NT2/D1 (cell line): ENCODE data around the gene XPC.
"Not testable (repeated sequence)": the region's sequence is repeated elsewhere in the genome, so short reads cannot be mapped to it uniquely, and the experiment has no call there.

ENCODE experiments used
- DNase-seq: peaks from one replicate; pipeline ENCODE4 v3.0.0-alpha.2; 2011; ENCODE audit warnings: low read depth, low spot score
- H3K27me3 ChIP-seq: 2 replicates; pipeline ENCODE4 v1.6.0; 2011; ENCODE audit warnings: mild to moderate bottlenecking; ENCODE audit not compliant: insufficient read length, insufficient read depth
- H3K36me3 ChIP-seq: 2 replicates; pipeline ENCODE4 v1.6.1; 2011; ENCODE audit warnings: mild to moderate bottlenecking, low read length, mixed read lengths; ENCODE audit not compliant: insufficient read depth, insufficient read length
- H3K4me1 ChIP-seq: 2 replicates; pipeline ENCODE4 v1.5.1; 2011; ENCODE audit not compliant: insufficient read depth, insufficient read length
- H3K4me3 ChIP-seq: 2 replicates; pipeline ENCODE4 v1.5.1; 2011; ENCODE audit warnings: low read depth; ENCODE audit not compliant: insufficient read length
- H3K9ac ChIP-seq: 2 replicates; pipeline ENCODE4 v1.6.0; 2011; ENCODE audit warnings: low read depth; ENCODE audit not compliant: insufficient read length
- H3K9me3 ChIP-seq: 2 replicates; pipeline ENCODE4 v1.5.1; 2011; ENCODE audit warnings: mild to moderate bottlenecking, low read length; ENCODE audit not compliant: insufficient read depth
- SUZ12 ChIP-seq: IDR thresholded peaks from 2 replicates; pipeline ENCODE4 v1.6.1; 2011; ENCODE audit not compliant: insufficient read length, insufficient read depth; ENCODE audit errors: extremely low read depth
- YY1 ChIP-seq: IDR thresholded peaks from 2 replicates; pipeline ENCODE4 v1.6.1; 2011; ENCODE audit not compliant: insufficient read length, insufficient read depth
- ZNF274 ChIP-seq: IDR thresholded peaks from 2 replicates; pipeline ENCODE4 v1.6.1; 2011; ENCODE audit warnings: mild to moderate bottlenecking, low read depth, low read length

The XPC gene

DNA sequence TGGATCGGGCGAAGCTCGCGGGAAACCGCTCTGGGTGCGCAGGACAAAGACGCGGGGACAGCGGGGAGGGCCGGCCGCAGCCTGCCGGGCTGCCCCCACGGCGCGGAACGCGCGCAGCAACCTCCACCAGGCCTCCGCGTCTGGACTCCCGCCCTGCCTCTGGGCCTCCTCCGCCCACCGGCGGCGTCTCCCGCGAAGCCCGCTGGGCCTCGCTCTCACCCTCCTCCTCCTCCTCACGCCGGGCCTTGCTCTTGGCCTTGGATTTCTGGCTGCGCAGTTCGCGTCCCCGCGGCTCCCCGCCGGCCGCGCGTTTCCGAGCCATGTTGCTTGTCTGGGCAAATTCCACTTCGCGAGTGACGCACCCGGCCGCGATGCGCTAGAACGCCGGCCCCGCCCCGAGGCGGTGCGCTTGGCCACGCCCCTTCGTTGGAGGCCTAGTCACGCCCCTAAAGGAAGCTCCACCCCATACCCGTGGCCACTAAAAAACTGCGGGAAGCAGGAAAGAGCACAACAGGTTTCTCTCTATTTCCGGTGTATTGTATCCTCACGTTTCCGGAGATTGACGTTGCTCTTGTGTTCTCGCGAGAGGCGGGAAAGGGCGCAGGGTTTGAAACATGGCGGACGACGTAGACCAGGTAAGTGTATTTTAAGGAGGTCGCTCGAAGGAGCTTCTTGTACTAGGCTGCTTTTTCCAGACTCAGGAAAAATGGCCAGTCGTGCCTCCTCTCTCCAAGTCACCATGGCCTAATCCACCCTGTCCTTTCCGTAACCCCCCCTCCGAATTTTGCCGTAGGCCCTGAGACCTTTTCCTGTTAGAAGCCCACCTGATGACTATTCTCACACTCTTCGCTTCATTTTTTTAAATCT is at the start of gene XPC, which contains the start of gene LSM3:
Gene XPC (minus strand): TSS at position 355 of the 867 bp plus-strand sequence. CDS start 33 bp downstream, at position 322.
Gene LSM3 (plus strand): TSS at position 571 of the 867 bp plus-strand sequence. CDS start 44 bp downstream, at position 615.
- H3K36me3 ChIP-seq, result peaks cover 27% of the 10 kb centered on the region
- no peaks in the 10 kb centered on the region for H3K4me1 ChIP-seq
- peak within 1 kb of the TSS; percentile 96 for H3K9ac ChIP-seq
- no peaks in the 10 kb centered on the region for H3K27me3 ChIP-seq
- TF ChIP-seq YY1 (peak; percentile 83), SUZ12 (no peak)
- H3K4me3 ChIP-seq, result peak within 1 kb of the TSS; percentile 86
- peak; percentile 97 for DNase-seq
- no peaks in the 10 kb centered on the region for H3K9me3 ChIP-seq

DNA sequence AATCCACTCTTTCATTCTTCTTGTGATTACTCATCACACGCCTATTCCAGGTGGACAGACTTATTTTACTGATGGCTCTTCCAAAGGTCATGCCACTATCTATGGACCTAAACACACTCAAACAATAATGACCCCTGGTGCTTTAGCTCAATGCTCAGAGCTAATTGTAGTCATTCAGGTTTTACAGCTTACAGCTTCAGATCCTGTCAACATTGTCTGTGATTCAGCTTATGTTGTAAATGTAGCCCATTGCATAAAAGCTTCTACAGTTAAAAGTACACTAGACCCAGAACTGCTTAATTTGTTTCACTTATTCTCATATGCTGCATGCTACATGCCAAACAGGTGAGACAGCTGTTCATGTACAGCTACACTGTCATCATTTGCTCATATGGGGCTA is 49.5 kb upstream of the XPC start:
- Histone ChIP-seq H3K9ac (no peak overlapping the region), H3K4me1 (peaks cover 9% of the 10 kb centered on the region), H3K27me3 (no peaks in the 10 kb centered on the region), H3K36me3 (no peaks in the 10 kb centered on the region), H3K9me3 (no peaks in the 10 kb centered on the region), H3K4me3 (no peak overlapping the region)
- TF ChIP-seq ZNF274 (no peak), SUZ12 (no peak), YY1 (no peak)
- no peak for DNase-seq

GRCh38 chr3:14226351-14226750 is 48.0 kb upstream of the XPC start:
- not testable (repeated sequence) for DNase-seq, H3K27me3 ChIP-seq, H3K4me3 ChIP-seq, H3K9ac ChIP-seq, H3K36me3 ChIP-seq, H3K4me1 ChIP-seq
- peaks cover 13% of the 10 kb centered on the region for H3K9me3 ChIP-seq

DNA sequence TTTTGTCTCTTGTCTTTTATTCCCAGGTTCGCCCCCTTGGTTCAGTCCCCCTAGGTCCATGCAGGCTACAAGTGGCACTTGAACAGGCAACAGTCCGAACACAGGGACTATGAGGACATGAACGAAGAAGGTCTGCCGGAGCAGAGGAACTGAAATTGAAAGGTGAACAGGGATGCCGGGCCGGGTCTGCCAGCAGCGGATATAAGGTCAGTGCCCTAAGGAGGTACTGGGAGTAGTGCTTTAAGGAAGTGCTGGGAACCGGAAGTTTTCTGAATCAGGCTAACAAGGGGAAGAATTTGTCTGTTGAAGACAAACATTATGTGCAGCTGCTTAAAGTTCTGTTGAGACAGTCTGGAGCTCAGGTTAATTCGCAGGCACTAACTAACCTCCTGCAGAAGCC is 47.0 kb upstream of the XPC start:
- no peak for DNase-seq
- Histone ChIP-seq H3K9me3 (peaks cover 22% of the 10 kb centered on the region), H3K4me3 (no peak overlapping the region), H3K9ac (no peak overlapping the region), H3K4me1 (peaks cover 9% of the 10 kb centered on the region), H3K27me3 (no peaks in the 10 kb centered on the region), H3K36me3 (no peaks in the 10 kb centered on the region)
- TF ChIP-seq YY1, result no peak
- no peak for TF ChIP-seq SUZ12
- no peak for TF ChIP-seq ZNF274

DNA sequence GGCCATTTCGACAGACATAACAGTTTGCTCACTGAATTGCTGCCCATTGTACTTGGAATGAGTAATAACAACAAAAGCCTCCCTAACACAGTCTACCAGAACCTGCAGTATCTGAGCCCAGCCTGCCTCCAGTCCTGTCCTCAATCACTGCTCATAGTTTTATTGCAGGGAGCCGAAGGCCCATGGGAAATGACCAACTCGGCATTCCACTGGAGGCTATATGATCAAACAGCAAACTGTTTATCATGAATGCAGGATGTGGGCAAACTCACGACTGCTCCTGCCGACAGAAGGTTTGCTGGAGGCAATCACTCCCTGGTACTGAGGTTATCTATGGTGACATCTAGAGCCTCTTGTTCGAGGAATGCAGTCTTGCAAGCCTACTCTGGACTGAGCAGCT is 46.5 kb upstream of the XPC start:
- TF ChIP-seq YY1 (no peak), ZNF274 (no peak), SUZ12 (no peak)
- Histone ChIP-seq H3K4me3 (no peak overlapping the region), H3K36me3 (no peaks in the 10 kb centered on the region), H3K4me1 (peaks cover 9% of the 10 kb centered on the region), H3K27me3 (no peaks in the 10 kb centered on the region), H3K9me3 (peaks cover 27% of the 10 kb centered on the region), H3K9ac (no peak overlapping the region)
- no peak for DNase-seq

- Histone ChIP-seq H3K4me1 (peaks cover 9% of the 10 kb centered on the region), H3K9ac (no peak overlapping the region), H3K36me3 (no peaks in the 10 kb centered on the region), H3K9me3 (peaks cover 33% of the 10 kb centered on the region), H3K27me3 (no peaks in the 10 kb centered on the region), H3K4me3 (no peak overlapping the region)
- no peak for DNase-seq
- TF ChIP-seq SUZ12 (no peak), YY1 (no peak), ZNF274 (no peak)
Measured at GRCh38 chr3:14223595-14223994, 45.2 kb upstream of the XPC start.

GRCh38 chr3:14222900-14223594 is 44.6 kb upstream of the XPC start:
- Histone ChIP-seq H3K4me1 (peaks cover 9% of the 10 kb centered on the region), H3K36me3 (no peaks in the 10 kb centered on the region), H3K4me3 (no peak overlapping the region), H3K9ac (no peak overlapping the region), H3K9me3 (peaks cover 33% of the 10 kb centered on the region), H3K27me3 (no peaks in the 10 kb centered on the region)
- TF ChIP-seq SUZ12 (no peak), ZNF274 (no peak), YY1 (no peak)
- no peak for DNase-seq
